ENCODE results near the gene MED9. TPM values are rescaled to one million over a fixed set of nuclear protein-coding genes. Genes with fewer than 3 reads are reported as not detected.

MED9 gene
- total RNA-seq, 1 experiment from 2014 or later = 8.1 TPM

GRCh38 chr17:17536702-17537101 is 59.9 kb downstream of the MED9 start:
- DNase-seq (ENCODE audit: unreplicated experiment) = no peak
- Mint-ChIP-seq H3K27me3 (ENCODE audit: insufficient read depth, unreplicated experiment) (no peaks in the 10 kb centered on the region), H3K9me3 (ENCODE audit: unreplicated experiment) (no peaks in the 10 kb centered on the region), H3K27ac (ENCODE audit: low read depth, unreplicated experiment) (no peak overlapping the region), H3K4me1 (ENCODE audit: insufficient read depth, unreplicated experiment) (no peaks in the 10 kb centered on the region), H3K4me3 (ENCODE audit: unreplicated experiment) (no peak overlapping the region), H3K36me3 (ENCODE audit: insufficient read depth, unreplicated experiment) (no peaks in the 10 kb centered on the region)
- CTCF ChIA-PET = no interaction called here
- POLR2A ChIA-PET = no interaction called here
- no peak for TF ChIP-seq CTCF (IDR thresholded peaks at IDR 0.05; ENCODE audit: unreplicated experiment)
- intact Hi-C loops (cut with micrococcal nuclease) = no loop called here
- BruUV-seq (replicated peaks) = no TSS peak

GRCh38 chr17:17537311-17538099 is 60.7 kb downstream of the MED9 start:
- no peak overlapping the region for H3K4me3 Mint-ChIP-seq (ENCODE audit: unreplicated experiment)
- no peaks in the 10 kb centered on the region for H3K9me3 Mint-ChIP-seq (ENCODE audit: unreplicated experiment)
- no peak for TF ChIP-seq CTCF (IDR thresholded peaks at IDR 0.05; ENCODE audit: unreplicated experiment)
- H3K4me1 Mint-ChIP-seq (ENCODE audit: insufficient read depth, unreplicated experiment) = no peaks in the 10 kb centered on the region
- H3K36me3 Mint-ChIP-seq (ENCODE audit: insufficient read depth, unreplicated experiment) = no peaks in the 10 kb centered on the region
- no peak for DNase-seq (ENCODE audit: unreplicated experiment)
- intact Hi-C loops (cut with micrococcal nuclease) = no loop called here
- no TSS peak for BruUV-seq (replicated peaks)
- no peaks in the 10 kb centered on the region for H3K27me3 Mint-ChIP-seq (ENCODE audit: insufficient read depth, unreplicated experiment)
- ChIA-PET POLR2A (no interaction called here), CTCF (interaction anchor here (0.9 kb wide), 1 partner anchor 30 kb away, joined by 3 read pairs; no protein-coding TSS in a partner anchor)
- no peak overlapping the region for H3K27ac Mint-ChIP-seq (ENCODE audit: low read depth, unreplicated experiment)

GRCh38 chr17:17538417-17539391 is 61.9 kb downstream of the MED9 start:
- Mint-ChIP-seq H3K9me3 (ENCODE audit: unreplicated experiment) (no peaks in the 10 kb centered on the region), H3K27ac (ENCODE audit: low read depth, unreplicated experiment) (no peak overlapping the region), H3K4me3 (ENCODE audit: unreplicated experiment) (no peak overlapping the region), H3K27me3 (ENCODE audit: insufficient read depth, unreplicated experiment) (no peaks in the 10 kb centered on the region), H3K4me1 (ENCODE audit: insufficient read depth, unreplicated experiment) (no peaks in the 10 kb centered on the region), H3K36me3 (ENCODE audit: insufficient read depth, unreplicated experiment) (no peaks in the 10 kb centered on the region)
- POLR2A ChIA-PET = no interaction called here
- CTCF ChIA-PET = interaction anchor here (0.6 to 1.3 kb wide), 4 partner anchors 29 to 184 kb away, joined by 3 read pairs; no protein-coding TSS in a partner anchor
- no peak for TF ChIP-seq CTCF (IDR thresholded peaks at IDR 0.05; ENCODE audit: unreplicated experiment)
- intact Hi-C loops (cut with micrococcal nuclease) = no loop called here
- BruUV-seq (replicated peaks) = no TSS peak
- DNase-seq (ENCODE audit: unreplicated experiment) = no peak

- ChIA-PET POLR2A (no interaction called here), CTCF (no interaction called here)
- no peak overlapping the region for H3K27ac Mint-ChIP-seq (ENCODE audit: low read depth, unreplicated experiment)
- intact Hi-C loops (cut with micrococcal nuclease) = no loop called here
- BruUV-seq (replicated peaks) = no TSS peak
- no peak overlapping the region for H3K4me3 Mint-ChIP-seq (ENCODE audit: unreplicated experiment)
- no peak for TF ChIP-seq CTCF (IDR thresholded peaks at IDR 0.05; ENCODE audit: unreplicated experiment)
- no peaks in the 10 kb centered on the region for H3K27me3 Mint-ChIP-seq (ENCODE audit: insufficient read depth, unreplicated experiment)
- H3K9me3 Mint-ChIP-seq (ENCODE audit: unreplicated experiment) = no peaks in the 10 kb centered on the region
- no peaks in the 10 kb centered on the region for H3K36me3 Mint-ChIP-seq (ENCODE audit: insufficient read depth, unreplicated experiment)
- no peaks in the 10 kb centered on the region for H3K4me1 Mint-ChIP-seq (ENCODE audit: insufficient read depth, unreplicated experiment)
- no peak for DNase-seq (ENCODE audit: unreplicated experiment)
Observed at GRCh38 chr17:17539591-17539990, 62.8 kb downstream of the MED9 start.
